Measurements from ENCODE around the gene FARS2.

The FARS2 gene

GRCh38 chr6:5595184-5595583, 333.9 kb downstream of the FARS2 start:
- DNase-seq = no peak

- no peak for DNase-seq
These were observed 336.1 kb downstream of the FARS2 start for GRCh38 chr6:5597413-5597812.

- DNase-seq = no peak
These were observed 336.8 kb downstream of the FARS2 start for GRCh38 chr6:5598123-5598522.

GRCh38 chr6:5599127-5599526, 337.8 kb downstream of the FARS2 start:
- no peak for DNase-seq

GRCh38 chr6:5605937-5606336, 344.6 kb downstream of the FARS2 start:
- no peak for DNase-seq

GRCh38 chr6:5606546-5606945, 345.2 kb downstream of the FARS2 start:
- DNase-seq = no peak

GRCh38 chr6:5610640-5611039, 349.3 kb downstream of the FARS2 start:
- DNase-seq = no peak

- no peak for DNase-seq
These were observed 355.9 kb downstream of the FARS2 start for GRCh38 chr6:5617179-5617578.

- DNase-seq = peak; percentile 15
These were observed 357.9 kb downstream of the FARS2 start for GRCh38 chr6:5619249-5619648.

- no peak for DNase-seq
These were observed 361.1 kb downstream of the FARS2 start for GRCh38 chr6:5622276-5623005.

- no peak for DNase-seq
These were observed 362.5 kb downstream of the FARS2 start for GRCh38 chr6:5623769-5624168.

GRCh38 chr6:5624256-5624655, 362.9 kb downstream of the FARS2 start:
- no peak for DNase-seq

GRCh38 chr6:5626727-5627426, 365.6 kb downstream of the FARS2 start:
- peak; percentile 28 for DNase-seq

GRCh38 chr6:5630636-5631035, 369.3 kb downstream of the FARS2 start:
- DNase-seq = no peak

GRCh38 chr6:5632348-5632935, 371.1 kb downstream of the FARS2 start:
- no peak for DNase-seq

- DNase-seq = no peak
These were observed 373.2 kb downstream of the FARS2 start for GRCh38 chr6:5634525-5634924.

GRCh38 chr6:5636210-5637030, 375.1 kb downstream of the FARS2 start:
- no peak for DNase-seq

- DNase-seq = no peak
These were observed 376.4 kb downstream of the FARS2 start for GRCh38 chr6:5637714-5638113.

- no peak for DNase-seq
These were observed 377.4 kb downstream of the FARS2 start for GRCh38 chr6:5638666-5639065.

GRCh38 chr6:5639193-5639592, 377.9 kb downstream of the FARS2 start:
- no peak for DNase-seq

- no peak for DNase-seq
These were observed 379.3 kb downstream of the FARS2 start for GRCh38 chr6:5640614-5641013.

GRCh38 chr6:5644523-5645185, 383.3 kb downstream of the FARS2 start:
- DNase-seq = no peak
